GM23338 (cell line): Measurements from ENCODE around the gene MRPS10. TPM values are rescaled to one million over a fixed set of nuclear protein-coding genes. Genes with fewer than 3 reads are reported as not detected.
A peak's percentile ranks its signal among the peaks of the same experiment; 100 is the strongest.

Experiments used
- ATAC-seq: fragments of 200-7000 bp; cut with Tn5 transposase; 3 replicates; pipeline ENCODE4 v1.9.1; 2020
- DNase-seq: peaks from one replicate; pipeline ENCODE4 v3.0.0-alpha.2; 2015; ENCODE audit warnings: low spot score
- H2AFZ ChIP-seq: fragments of 200-600 bp; sonication (generic); 2 replicates; pipeline ENCODE4 v1.8.0; 2016; ENCODE audit warnings: antibody characterized with exemption, mild to moderate bottlenecking, moderate library complexity
- H3F3A ChIP-seq: fragments of 200-600 bp; sonication (generic); replicated peaks from 2 replicates; pipeline ENCODE4 v1.8.0; 2017; ENCODE audit warnings: antibody characterized with exemption, mixed run types, low read depth
- H3K27ac ChIP-seq: fragments of 200-600 bp; sonication (generic); 2 replicates; pipeline ENCODE4 v1.6.1; 2016; ENCODE audit warnings: low read depth
- H3K27me3 ChIP-seq: fragments of 200-600 bp; sonication (generic); 2 replicates; pipeline ENCODE4 v1.8.0; 2016; ENCODE audit warnings: mild to moderate bottlenecking, mixed run types, moderate library complexity; ENCODE audit not compliant: insufficient read depth
- H3K36me3 ChIP-seq: fragments of 200-600 bp; sonication (generic); 2 replicates; pipeline ENCODE4 v1.8.0; 2016; ENCODE audit warnings: mild to moderate bottlenecking; ENCODE audit not compliant: insufficient read depth
- H3K4me1 ChIP-seq: fragments of 200-600 bp; sonication (generic); 2 replicates; pipeline ENCODE4 v1.8.0; 2016; ENCODE audit warnings: mild to moderate bottlenecking, moderate library complexity; ENCODE audit not compliant: insufficient read depth
- H3K4me2 ChIP-seq: fragments of 200-600 bp; sonication (generic); 2 replicates; pipeline ENCODE4 v1.7.1; 2017; ENCODE audit warnings: mixed run types
- H3K4me3 ChIP-seq: fragments of 200-600 bp; sonication (generic); 2 replicates; pipeline ENCODE4 v1.6.1; 2016; ENCODE audit warnings: mixed run types
- H3K79me2 ChIP-seq: fragments of 200-600 bp; sonication (generic); replicated peaks from 2 replicates; pipeline ENCODE4 v1.8.0; 2017; ENCODE audit warnings: mild to moderate bottlenecking; ENCODE audit not compliant: insufficient read depth
- H3K9me2 ChIP-seq: fragments of 200-600 bp; sonication (generic); 2 replicates; pipeline ENCODE4 v1.8.0; 2017; ENCODE audit not compliant: insufficient read depth
- H4K20me1 ChIP-seq: fragments of 200-600 bp; sonication (generic); replicated peaks from 2 replicates; pipeline ENCODE4 v1.8.0; 2017; ENCODE audit warnings: mild to moderate bottlenecking; ENCODE audit not compliant: insufficient read depth
- H3K27ac Mint-ChIP-seq: 2 replicates; pipeline ENCODE4 v1.8.0; 2020; ENCODE audit warnings: inconsistent platforms, mild to moderate bottlenecking, moderate library complexity, mixed read lengths
- H3K27me3 Mint-ChIP-seq: 3 replicates; pipeline ENCODE4 v1.8.0; 2022; ENCODE audit warnings: low read depth, mild to moderate bottlenecking, moderate library complexity, mixed read lengths, inconsistent platforms; ENCODE audit not compliant: insufficient read depth, poor library complexity
- H3K36me3 Mint-ChIP-seq: 3 replicates; pipeline ENCODE4 v1.8.0; 2021; ENCODE audit warnings: low read depth, mild to moderate bottlenecking, inconsistent platforms, moderate library complexity, mixed read lengths
- H3K4me1 Mint-ChIP-seq: 3 replicates; pipeline ENCODE4 v1.8.0; 2020; ENCODE audit warnings: mild to moderate bottlenecking, inconsistent platforms, mixed read lengths
- H3K4me3 Mint-ChIP-seq: 3 replicates; pipeline ENCODE4 v1.8.0; 2021; ENCODE audit warnings: moderate library complexity, mild to moderate bottlenecking, inconsistent platforms, mixed read lengths
- H3K9me3 Mint-ChIP-seq: 3 replicates; pipeline ENCODE4 v1.8.0; 2020; ENCODE audit warnings: moderate library complexity, mild to moderate bottlenecking, inconsistent platforms, mixed read lengths
- CREB1 ChIP-seq: fragments of 250-450 bp; sonication (Bioruptor Pico); IDR thresholded peaks from 2 replicates; pipeline ENCODE4 v1.5.0; 2020; ENCODE audit warnings: low read depth, mild to moderate bottlenecking, moderate library complexity
- ETS1 ChIP-seq: IDR thresholded peaks from 2 replicates; pipeline ENCODE4 v1.6.1; 2016; ENCODE audit warnings: antibody characterized with exemption
- EZH2 ChIP-seq: fragments of 200-600 bp; sonication (generic); IDR thresholded peaks from one replicate; pipeline ENCODE4 v1.8.0; 2017; ENCODE audit warnings: antibody characterized with exemption, mild to moderate bottlenecking, low read depth; ENCODE audit not compliant: unreplicated experiment
- EZH2phosphoT487 ChIP-seq: fragments of 200-600 bp; sonication (generic); IDR thresholded peaks from one replicate; pipeline ENCODE4 v1.8.1; 2018; ENCODE audit warnings: antibody characterized with exemption; ENCODE audit not compliant: unreplicated experiment
- JUNB ChIP-seq: IDR thresholded peaks from one replicate; pipeline ENCODE4 v1.6.1; 2016; ENCODE audit warnings: antibody characterized with exemption; ENCODE audit not compliant: unreplicated experiment
- NANOG ChIP-seq: IDR thresholded peaks from 2 replicates; pipeline ENCODE4 v1.6.1; 2016; ENCODE audit warnings: antibody characterized with exemption, borderline replicate concordance
- POLR2AphosphoS5 ChIP-seq: IDR thresholded peaks from 2 replicates; pipeline ENCODE4 v1.6.1; 2016; ENCODE audit warnings: antibody characterized with exemption, low read depth
- STAT1 ChIP-seq: IDR thresholded peaks from one replicate; pipeline ENCODE4 v1.6.1; 2016; ENCODE audit warnings: antibody characterized with exemption; ENCODE audit not compliant: unreplicated experiment
- ZNF114 ChIP-seq: fragments of 250-450 bp; sonication (Bioruptor Pico); IDR thresholded peaks from 2 replicates; pipeline ENCODE4 v1.5.0; 2020; ENCODE audit warnings: mild to moderate bottlenecking, moderate library complexity
- ZNF331 ChIP-seq: fragments of 250-450 bp; sonication (Bioruptor Pico); IDR thresholded peaks from 2 replicates; pipeline ENCODE4 v1.5.0; 2020; ENCODE audit warnings: low read depth, mild to moderate bottlenecking, moderate library complexity
- ZNF462 ChIP-seq: fragments of 250-450 bp; sonication (Bioruptor Pico); IDR thresholded peaks from 2 replicates; pipeline ENCODE4 v1.5.0; 2020; ENCODE audit warnings: mild to moderate bottlenecking, moderate library complexity
- polyA plus RNA-seq: library from polyadenylated mRNA; unstranded; fragments of >200 nt; fragmentation: Nextera tagmentation; extraction: Ambion mirVana; gene quantifications from 2 replicates; pipeline ENCODE4 v1.2.1, GENCODE V29; 2016
- total RNA-seq: library from RNA; depleted of rRNA; stranded (reverse); fragments of >200 nt; shearing (Covaris generic); gene quantifications from 2 replicates; pipeline ENCODE4 v1.2.3, GENCODE V29; 2014
- TF ChIP-seq, protein P1 (sequence below), 2 experiments: fragments of 200-600 bp in 1 of 2; sonication (generic) in 1 of 2; conservative IDR thresholded peaks; 2 replicates each; pipeline versions ENCODE4 v1.5.1 to v1.6.1; 2016 to 2017; ENCODE audit warnings: antibody characterized with exemption in 2 of 2, low read depth in 2 of 2, mild to moderate bottlenecking in 2 of 2, moderate library complexity in 1 of 2

The MRPS10 gene
- total and polyA plus RNA-seq, 2 experiments from 2014 or later = 36.2 to 42.7 TPM

GRCh38 chr6:42259841-42260395, 42.3 kb upstream of the MRPS10 start (continued):
- TF ChIP-seq CREB1 (CRISPR knock-in tag) = no peak
- no peak for TF ChIP-seq JUNB
- no peak for TF ChIP-seq ETS1
- no peak for TF ChIP-seq ZNF114 (CRISPR knock-in tag)

DNA sequence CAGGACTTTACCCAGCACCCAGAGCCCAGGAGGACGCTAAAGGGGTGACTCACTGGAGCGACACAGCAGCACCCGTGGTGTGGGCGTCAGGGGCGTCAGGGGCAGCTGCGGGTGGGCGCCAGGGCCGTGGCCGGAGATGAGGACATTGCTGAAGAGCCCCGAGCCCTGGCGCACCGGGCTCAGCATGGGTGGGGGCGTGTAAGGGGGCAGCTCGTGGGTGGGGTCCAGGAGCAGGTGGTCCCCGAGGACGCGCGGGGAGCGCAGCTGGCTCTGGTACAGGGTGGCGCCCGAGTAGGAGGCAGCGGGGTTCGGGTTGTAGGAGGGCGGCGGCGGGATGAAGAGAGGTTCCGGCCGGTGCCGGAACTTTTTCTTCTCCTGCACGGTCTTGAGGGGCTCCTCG, 41.6 kb upstream of the MRPS10 start:
- Mint-ChIP-seq H3K27ac (peak overlapping the region; percentile 39; the same call in 1 of the 2 replicates), H3K4me3 (no peak overlapping the region; the same call in 2 of the 3 replicates), H3K27me3 (peaks cover 21% of the 10 kb centered on the region), H3K9me3 (no peaks in the 10 kb centered on the region), H3K36me3 (peaks cover 42% of the 10 kb centered on the region), H3K4me1 (peaks cover 51% of the 10 kb centered on the region)
- Histone ChIP-seq H3K4me1 (peaks cover 36% of the 10 kb centered on the region), H3K4me3 (no peak overlapping the region), H3K79me2 (no peaks in the 10 kb centered on the region), H3K27ac (no peak overlapping the region), H3K9me2 (peaks cover 7% of the 10 kb centered on the region; the same call in 1 of the 2 replicates), H3K4me2 (no peak overlapping the region), H3F3A (peaks cover 9% of the 10 kb centered on the region; the same call in 1 of the 2 replicates), H3K27me3 (no peaks in the 10 kb centered on the region), H2AFZ (no peak overlapping the region), H4K20me1 (peaks cover 11% of the 10 kb centered on the region), H3K36me3 (peaks cover 24% of the 10 kb centered on the region)
- DNase-seq = no peak
- ATAC-seq = no peak
- TF ChIP-seq ETS1 = no peak
- TF ChIP-seq JUNB = no peak
- no peak for TF ChIP-seq ZNF462 (CRISPR knock-in tag)
- TF ChIP-seq POLR2AphosphoS5 = no peak
- TF ChIP-seq CREB1 (CRISPR knock-in tag) = no peak
- no peak for TF ChIP-seq ZNF331 (CRISPR knock-in tag)
- no peak for TF ChIP-seq STAT1
- no peak for TF ChIP-seq EZH2phosphoT487
- TF ChIP-seq EZH2 = no peak
- TF ChIP-seq NANOG = no peak
- TF ChIP-seq, protein P1, sequence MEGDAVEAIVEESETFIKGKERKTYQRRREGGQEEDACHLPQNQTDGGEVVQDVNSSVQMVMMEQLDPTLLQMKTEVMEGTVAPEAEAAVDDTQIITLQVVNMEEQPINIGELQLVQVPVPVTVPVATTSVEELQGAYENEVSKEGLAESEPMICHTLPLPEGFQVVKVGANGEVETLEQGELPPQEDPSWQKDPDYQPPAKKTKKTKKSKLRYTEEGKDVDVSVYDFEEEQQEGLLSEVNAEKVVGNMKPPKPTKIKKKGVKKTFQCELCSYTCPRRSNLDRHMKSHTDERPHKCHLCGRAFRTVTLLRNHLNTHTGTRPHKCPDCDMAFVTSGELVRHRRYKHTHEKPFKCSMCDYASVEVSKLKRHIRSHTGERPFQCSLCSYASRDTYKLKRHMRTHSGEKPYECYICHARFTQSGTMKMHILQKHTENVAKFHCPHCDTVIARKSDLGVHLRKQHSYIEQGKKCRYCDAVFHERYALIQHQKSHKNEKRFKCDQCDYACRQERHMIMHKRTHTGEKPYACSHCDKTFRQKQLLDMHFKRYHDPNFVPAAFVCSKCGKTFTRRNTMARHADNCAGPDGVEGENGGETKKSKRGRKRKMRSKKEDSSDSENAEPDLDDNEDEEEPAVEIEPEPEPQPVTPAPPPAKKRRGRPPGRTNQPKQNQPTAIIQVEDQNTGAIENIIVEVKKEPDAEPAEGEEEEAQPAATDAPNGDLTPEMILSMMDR (conservative IDR thresholded peaks at IDR 0.05; ENCODE audit: low read depth in 2 of 2) = no peak
